ENCODE measurements around the gene NAA38. TPM values are rescaled to one million over a fixed set of nuclear protein-coding genes. Genes with fewer than 3 reads are reported as not detected.

Gene NAA38
- total RNA-seq, 1 donor from 2014 or later = 66.2 TPM

DNA sequence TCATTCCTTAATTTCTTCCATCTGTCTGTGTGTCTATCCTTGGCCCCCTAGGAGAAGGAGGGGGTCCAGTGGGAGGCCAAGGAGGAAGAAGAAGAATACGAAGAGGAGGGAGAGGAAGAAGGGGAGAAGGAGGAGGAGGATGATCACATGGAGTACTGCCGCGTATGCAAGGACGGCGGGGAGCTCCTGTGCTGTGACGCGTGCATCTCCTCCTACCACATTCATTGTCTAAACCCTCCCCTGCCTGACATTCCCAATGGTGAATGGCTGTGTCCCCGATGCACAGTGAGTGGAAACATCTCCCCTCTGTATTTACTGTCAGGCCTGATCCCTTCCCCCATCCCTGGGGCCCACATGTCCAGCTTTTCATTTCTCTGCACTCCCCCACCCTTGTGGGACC lies 37.5 kb upstream of the NAA38 start:
- no peak overlapping the region for H3K4me3 Mint-ChIP-seq (ENCODE audit: unreplicated experiment)
- TF ChIP-seq CTCF (IDR thresholded peaks at IDR 0.05) = no peak
- H3K36me3 Mint-ChIP-seq (ENCODE audit: unreplicated experiment) = peaks cover 63% of the 10 kb centered on the region
- no peak overlapping the region for H3K27ac Mint-ChIP-seq (ENCODE audit: unreplicated experiment)
- no peaks in the 10 kb centered on the region for H3K4me1 Mint-ChIP-seq (ENCODE audit: unreplicated experiment)
- no peaks in the 10 kb centered on the region for H3K27me3 Mint-ChIP-seq (ENCODE audit: unreplicated experiment)
- no peaks in the 10 kb centered on the region for H3K9me3 Mint-ChIP-seq (ENCODE audit: unreplicated experiment)
- no peak for DNase-seq (ENCODE audit: extremely low spot score, unreplicated experiment)

DNA sequence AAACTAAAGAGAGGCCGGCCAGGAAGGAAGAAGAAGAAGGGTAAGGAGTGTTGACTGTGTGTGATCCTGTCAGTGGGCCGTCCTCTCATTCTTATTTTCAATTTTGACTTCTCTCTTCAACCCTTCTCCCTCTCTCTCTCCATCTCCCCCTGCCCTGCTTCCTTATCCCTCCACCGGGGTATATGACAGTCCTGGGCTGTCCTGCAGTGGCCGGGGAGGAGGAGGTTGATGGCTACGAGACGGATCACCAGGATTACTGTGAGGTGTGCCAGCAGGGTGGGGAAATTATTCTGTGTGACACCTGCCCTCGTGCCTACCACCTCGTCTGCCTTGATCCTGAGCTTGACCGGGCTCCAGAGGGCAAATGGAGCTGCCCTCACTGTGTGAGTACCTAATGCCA lies 36.9 kb upstream of the NAA38 start:
- no peak for TF ChIP-seq CTCF (IDR thresholded peaks at IDR 0.05)
- Mint-ChIP-seq H3K4me1 (ENCODE audit: unreplicated experiment) (no peaks in the 10 kb centered on the region), H3K27me3 (ENCODE audit: unreplicated experiment) (no peaks in the 10 kb centered on the region), H3K27ac (ENCODE audit: unreplicated experiment) (no peak overlapping the region), H3K4me3 (ENCODE audit: unreplicated experiment) (no peak overlapping the region), H3K9me3 (ENCODE audit: unreplicated experiment) (no peaks in the 10 kb centered on the region), H3K36me3 (ENCODE audit: unreplicated experiment) (peaks cover 63% of the 10 kb centered on the region)
- no peak for DNase-seq (ENCODE audit: extremely low spot score, unreplicated experiment)

DNA sequence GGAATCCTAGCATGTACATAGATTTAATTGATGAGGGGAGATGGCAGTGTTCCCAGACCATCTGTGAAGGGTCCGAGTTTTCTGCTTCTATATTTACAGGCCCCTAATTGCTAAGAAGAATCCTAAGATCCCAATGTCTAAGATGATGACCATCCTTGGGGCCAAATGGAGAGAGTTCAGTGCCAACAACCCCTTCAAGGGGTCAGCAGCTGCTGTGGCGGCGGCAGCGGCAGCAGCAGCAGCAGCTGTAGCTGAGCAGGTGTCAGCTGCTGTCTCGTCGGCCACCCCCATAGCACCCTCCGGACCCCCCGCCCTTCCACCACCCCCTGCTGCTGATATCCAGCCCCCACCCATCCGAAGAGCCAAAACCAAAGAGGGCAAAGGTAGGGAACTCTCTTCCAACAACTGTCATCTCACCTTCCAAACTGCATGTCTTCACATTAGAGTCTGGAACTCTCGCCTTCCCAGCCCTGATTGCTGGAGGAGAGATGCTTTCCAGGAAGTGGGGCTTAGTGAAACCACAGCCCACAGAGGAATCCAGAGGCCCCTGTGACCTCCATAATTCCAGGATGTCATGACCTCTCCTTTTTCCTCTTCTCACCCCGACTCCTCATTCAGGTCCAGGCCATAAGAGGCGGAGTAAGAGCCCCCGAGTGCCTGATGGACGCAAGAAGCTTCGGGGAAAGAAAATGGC lies 36.0 kb upstream of the NAA38 start:
- DNase-seq (ENCODE audit: extremely low spot score, unreplicated experiment) = no peak
- H3K36me3 Mint-ChIP-seq (ENCODE audit: unreplicated experiment) = peaks cover 57% of the 10 kb centered on the region
- H3K4me3 Mint-ChIP-seq (ENCODE audit: unreplicated experiment) = no peak overlapping the region
- H3K9me3 Mint-ChIP-seq (ENCODE audit: unreplicated experiment) = no peaks in the 10 kb centered on the region
- H3K27me3 Mint-ChIP-seq (ENCODE audit: unreplicated experiment) = no peaks in the 10 kb centered on the region
- no peaks in the 10 kb centered on the region for H3K4me1 Mint-ChIP-seq (ENCODE audit: unreplicated experiment)
- H3K27ac Mint-ChIP-seq (ENCODE audit: unreplicated experiment) = no peak overlapping the region
- TF ChIP-seq CTCF (IDR thresholded peaks at IDR 0.05) = no peak

DNA sequence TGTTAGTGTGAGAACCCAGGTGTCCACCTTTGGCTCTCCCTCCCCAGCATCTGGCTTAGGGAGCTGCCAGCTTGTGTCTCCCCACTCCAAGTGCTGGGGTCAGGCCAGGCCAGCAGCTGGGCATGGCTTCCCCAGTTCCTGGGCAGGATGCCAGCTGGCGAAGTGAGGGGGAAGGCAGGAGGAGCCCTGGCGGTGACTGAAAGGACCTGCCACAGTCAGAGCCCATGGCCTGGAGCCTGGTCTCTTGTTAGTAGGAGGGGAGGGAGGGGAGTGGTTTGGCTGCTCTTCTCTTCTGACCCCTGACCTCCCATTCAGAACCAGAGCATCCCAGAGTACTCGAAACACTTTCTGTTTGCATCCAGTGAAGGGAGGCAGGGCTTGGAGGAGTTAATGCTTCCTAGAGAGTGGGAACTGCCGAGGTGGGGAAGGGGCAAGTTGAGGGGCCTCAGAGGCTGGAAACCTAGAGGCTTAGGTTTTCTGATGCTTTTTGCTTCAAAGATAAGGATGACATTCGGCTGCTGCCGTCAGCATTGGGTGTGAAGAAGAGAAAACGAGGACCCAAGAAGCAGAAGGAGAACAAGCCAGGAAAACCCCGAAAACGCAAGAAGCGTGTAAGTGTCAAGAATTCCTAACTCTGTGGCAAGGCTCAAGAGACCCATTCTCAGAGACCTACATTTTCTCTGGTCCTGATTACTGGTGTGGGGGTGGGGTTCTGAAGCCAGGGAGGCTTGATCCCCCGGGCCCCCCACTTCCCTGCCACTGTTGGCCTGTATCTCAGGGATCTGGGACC lies 32.0 kb upstream of the NAA38 start:
- Mint-ChIP-seq H3K27me3 (ENCODE audit: unreplicated experiment) (no peaks in the 10 kb centered on the region), H3K9me3 (ENCODE audit: unreplicated experiment) (no peaks in the 10 kb centered on the region), H3K36me3 (ENCODE audit: unreplicated experiment) (peaks cover 29% of the 10 kb centered on the region)

More for the DNA sequence above, 32.0 kb upstream of the NAA38 start:
- peak; percentile 59 for TF ChIP-seq CTCF (IDR thresholded peaks at IDR 0.05)
- no peak overlapping the region for H3K27ac Mint-ChIP-seq (ENCODE audit: unreplicated experiment)
- peaks cover 1% of the 10 kb centered on the region for H3K4me1 Mint-ChIP-seq (ENCODE audit: unreplicated experiment)
- H3K4me3 Mint-ChIP-seq (ENCODE audit: unreplicated experiment) = no peak overlapping the region
- DNase-seq (ENCODE audit: extremely low spot score, unreplicated experiment) = peak; percentile 96

Data from osteocyte (in vitro differentiated cells).